Spleen (tissue), 7 donors: ENCODE results near the gene KLHDC8A.

ENCODE experiments used
- CTCF ChIP-seq, 11 experiments: fragments of 200-600 bp in 7 of 11; fragments of 450-650 bp in 4 of 11; sonication (generic) in 4 of 11; IDR thresholded peaks in 8 of 11; conservative IDR thresholded peaks in 3 of 11; 1 replicate in 7 of 11; 2 replicates in 4 of 11; pipeline versions ENCODE4 v1.4.0 to v1.8.0; 2016 to 2021; ENCODE audit warnings: antibody characterized with exemption in 11 of 11, inconsistent platforms in 4 of 11, mild to moderate bottlenecking in 1 of 11
- POLR2A ChIP-seq, 3 donors: fragments of 450-650 bp; IDR thresholded peaks; one replicate each; pipeline ENCODE4 v1.5.1; 2017; ENCODE audit warnings: antibody characterized with exemption in 3 of 3, mild to moderate bottlenecking in 1 of 3
- POLR2AphosphoS5 ChIP-seq, 3 donors: sonication (generic); formaldehyde crosslinking; IDR thresholded peaks; one replicate each; pipeline ENCODE4 v1.5.1; 2017; ENCODE audit warnings: antibody characterized with exemption in 3 of 3
- donor health status: DM: no; HTN: no; CAD: no; lungs with moderate emphysema.
- donor health status: DM: no; HTN: no; CAD: no.
- donor health status: DM: no; HTN: no; CAD: no.

- no peak for TF ChIP-seq POLR2A (IDR thresholded peaks at IDR 0.05)
- no peak for TF ChIP-seq CTCF (IDR thresholded peaks at IDR 0.05 in 8 of 11, conservative IDR thresholded peaks at IDR 0.05 in 3 of 11)
- TF ChIP-seq POLR2AphosphoS5 (IDR thresholded peaks at IDR 0.05): no peak
These were observed 28.2 kb downstream of the KLHDC8A start for GRCh38 chr1:205328476-205328875.
